Neural cell (in vitro differentiated cells): Measurements from ENCODE around the gene SRP9. TPM values are rescaled to one million over a fixed set of nuclear protein-coding genes. Genes with fewer than 3 reads are reported as not detected.

ENCODE experiments used
- H2AFZ ChIP-seq: fragments of 200-600, 300-800 bp; sonication (generic), shearing (Covaris generic); 2 replicates; pipeline ENCODE4 v1.6.0; 2014; ENCODE audit warnings: low read depth, mild to moderate bottlenecking, antibody characterized with exemption, low read length, moderate library complexity
- H3F3A ChIP-seq: fragments of 200-600 bp; shearing (Covaris generic); 2 replicates; pipeline ENCODE4 v1.6.1; 2016; ENCODE audit warnings: mild to moderate bottlenecking, moderate library complexity, mixed read lengths, antibody characterized with exemption, low read length; ENCODE audit not compliant: insufficient read depth, poor library complexity, severe bottlenecking
- H3K27ac ChIP-seq: fragments of 200-600, 300-800 bp; sonication (generic), shearing (Covaris generic); 2 replicates; pipeline ENCODE4 v1.5.1; 2014; ENCODE audit warnings: mild to moderate bottlenecking, low read length, moderate library complexity
- H3K27me3 ChIP-seq: fragments of 300-800, 200-600 bp; sonication (generic), shearing (Covaris generic); 2 replicates; pipeline ENCODE4 v1.6.0; 2014; ENCODE audit warnings: mild to moderate bottlenecking, low read depth, low read length, moderate library complexity; ENCODE audit not compliant: insufficient read depth
- H3K36me3 ChIP-seq: fragments of 300-800, 200-600 bp; sonication (generic), shearing (Covaris generic); 2 replicates; pipeline ENCODE4 v1.5.1; 2014; ENCODE audit warnings: mild to moderate bottlenecking, antibody characterized with exemption, low read length, moderate library complexity; ENCODE audit not compliant: insufficient read depth
- H3K4me2 ChIP-seq: fragments of 300-800, 200-600 bp; sonication (generic), shearing (Covaris generic); 2 replicates; pipeline ENCODE4 v1.6.0; 2014; ENCODE audit warnings: mild to moderate bottlenecking, low read length
- H3K4me3 ChIP-seq: fragments of 300-800, 200-600 bp; sonication (generic), shearing (Covaris generic); 2 replicates; pipeline ENCODE4 v1.5.1; 2014; ENCODE audit warnings: mild to moderate bottlenecking, low read length, moderate library complexity
- H3K79me2 ChIP-seq: fragments of 200-600 bp; shearing (Covaris generic); replicated peaks from 2 replicates; pipeline ENCODE4 v1.6.0; 2014; ENCODE audit warnings: mild to moderate bottlenecking, low read length, moderate library complexity; ENCODE audit not compliant: insufficient read depth
- H3K9ac ChIP-seq: fragments of 300-800, 200-600 bp; sonication (generic), shearing (Covaris generic); 2 replicates; pipeline ENCODE4 v1.6.1; 2016; ENCODE audit warnings: mild to moderate bottlenecking, low read length, mixed read lengths
- H3K9me2 ChIP-seq: fragments of 200-600 bp; shearing (Covaris generic); 2 replicates; pipeline ENCODE4 v1.6.1; 2016; ENCODE audit warnings: mild to moderate bottlenecking, low read length, mixed read lengths; ENCODE audit not compliant: insufficient read depth
- H3K9me3 ChIP-seq: fragments of 200-600, 300-800 bp; sonication (generic), shearing (Covaris generic); 2 replicates; pipeline ENCODE4 v1.6.1; 2016; ENCODE audit warnings: mild to moderate bottlenecking, mixed run types, low read length, moderate library complexity, mixed read lengths
- H4K20me1 ChIP-seq: fragments of 200-600 bp; shearing (Covaris generic); 2 replicates; pipeline ENCODE4 v1.6.1; 2016; ENCODE audit warnings: mild to moderate bottlenecking, mixed run types; ENCODE audit not compliant: insufficient read depth
- CTCF ChIP-seq: fragments of 450-650 bp; IDR thresholded peaks from 2 replicates; pipeline ENCODE4 v1.5.1; 2014; ENCODE audit warnings: antibody characterized with exemption, mild to moderate bottlenecking, moderate library complexity; ENCODE audit not compliant: poor library complexity, severe bottlenecking
- EP300 ChIP-seq: fragments of 450-650 bp; conservative IDR thresholded peaks from 2 replicates; pipeline ENCODE4 v1.6.1; 2014; ENCODE audit warnings: antibody characterized with exemption, mild to moderate bottlenecking, moderate library complexity; ENCODE audit not compliant: poor library complexity, severe bottlenecking
- EZH2 ChIP-seq: fragments of 200-600, 300-800 bp; shearing (Covaris generic), sonication (generic); IDR thresholded peaks from 2 replicates; pipeline ENCODE4 v1.6.1; 2014; ENCODE audit warnings: antibody characterized with exemption, low read length, borderline replicate concordance, mild to moderate bottlenecking; ENCODE audit not compliant: insufficient read depth, poor library complexity, severe bottlenecking
- MXI1 ChIP-seq: fragments of 450-650 bp; conservative IDR thresholded peaks from 2 replicates; pipeline ENCODE4 v1.6.1; 2014; ENCODE audit warnings: antibody characterized with exemption, mild to moderate bottlenecking; ENCODE audit not compliant: poor library complexity, severe bottlenecking
- POLR2AphosphoS5 ChIP-seq: IDR thresholded peaks from 2 replicates; pipeline ENCODE4 v1.6.1; 2012
- RAD21 ChIP-seq: fragments of 450-650 bp; conservative IDR thresholded peaks from 2 replicates; pipeline ENCODE4 v1.6.1; 2014; ENCODE audit warnings: antibody characterized with exemption, mild to moderate bottlenecking, moderate library complexity
- REST ChIP-seq: IDR thresholded peaks from 2 replicates; pipeline ENCODE4 v1.6.1; 2012; ENCODE audit warnings: borderline replicate concordance
- SMC3 ChIP-seq: fragments of 450-650 bp; conservative IDR thresholded peaks from 2 replicates; pipeline ENCODE4 v1.6.1; 2014; ENCODE audit warnings: antibody characterized with exemption, mild to moderate bottlenecking, moderate library complexity; ENCODE audit not compliant: poor library complexity
- TAF1 ChIP-seq: IDR thresholded peaks from 2 replicates; pipeline ENCODE4 v1.6.1; 2012; ENCODE audit warnings: low read depth
- polyA plus RNA-seq: library from polyadenylated mRNA; depleted of rRNA; stranded (reverse); fragments of >200 nt; gene quantifications from 2 replicates; pipeline ENCODE4 v1.2.3, GENCODE V29; 2014

SRP9 gene
- polyA plus RNA-seq, 1 donor from 2014 or later, result 1,838 TPM

DNA sequence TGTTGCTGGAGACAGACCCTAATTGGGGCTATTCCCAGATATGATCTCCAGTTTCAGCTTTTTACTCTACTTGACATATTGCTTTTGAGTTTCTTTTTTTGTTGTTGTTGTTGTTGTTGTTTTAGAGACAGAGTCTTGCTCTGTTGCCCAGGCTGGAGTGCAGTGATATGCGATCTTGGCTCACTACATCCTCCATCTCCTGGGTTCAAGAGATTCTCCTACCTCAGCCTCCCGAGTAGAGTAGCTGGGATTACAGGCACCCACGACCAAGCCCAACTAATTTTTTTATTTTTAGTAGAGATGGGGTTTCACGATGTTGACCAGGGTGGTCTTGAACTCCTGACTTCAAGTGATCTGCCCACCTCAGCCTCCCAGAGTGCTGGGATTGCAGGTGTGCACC, 1.3 kb upstream of the SRP9 start:
- no peaks in the 10 kb centered on the region for H3K9me2 ChIP-seq
- no peaks in the 10 kb centered on the region for H3K27me3 ChIP-seq
- H3K9ac ChIP-seq, result no peak overlapping the region
- no peak overlapping the region for H3K4me3 ChIP-seq
- no peak overlapping the region for H2AFZ ChIP-seq
- H3K9me3 ChIP-seq, result no peaks in the 10 kb centered on the region
- TF ChIP-seq TAF1 (no peak), POLR2AphosphoS5 (no peak), REST (no peak), RAD21 (no peak), CTCF (no peak), EP300 (no peak), SMC3 (no peak), EZH2 (no peak)
- H3K36me3 ChIP-seq, result no peaks in the 10 kb centered on the region
- no peak overlapping the region for H3K27ac ChIP-seq
- H3K79me2 ChIP-seq, result peaks cover 32% of the 10 kb centered on the region
- no peak overlapping the region for H3K4me2 ChIP-seq
- peaks cover 9% of the 10 kb centered on the region for H3F3A ChIP-seq
- H4K20me1 ChIP-seq, result no peaks in the 10 kb centered on the region

DNA sequence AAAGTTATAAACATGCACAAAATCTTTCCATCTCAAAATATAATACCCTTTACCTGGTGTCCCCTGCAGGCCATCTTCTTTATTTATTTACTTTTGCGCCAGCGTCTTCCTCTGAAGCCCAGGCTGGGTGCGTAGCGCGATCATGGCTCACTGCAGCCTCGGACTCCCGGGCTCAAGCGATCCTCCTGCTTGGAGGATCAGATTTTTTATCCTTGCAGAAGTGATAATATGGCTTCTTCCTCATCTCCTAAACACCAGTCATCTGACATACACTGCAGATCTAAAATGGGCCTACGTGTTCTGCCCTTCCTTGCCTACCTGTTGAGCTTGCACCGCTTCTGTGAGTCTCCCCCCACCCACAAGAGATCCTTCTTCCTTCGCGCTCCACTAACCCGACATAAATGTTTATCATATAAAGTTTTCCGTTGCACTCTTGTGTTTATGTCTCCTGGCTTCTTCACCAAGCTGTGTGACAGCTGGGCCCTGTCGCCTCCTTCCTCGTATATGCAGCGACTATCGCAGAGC, 506 bp upstream of the SRP9 start:
- Histone ChIP-seq H3K79me2 (peaks cover 39% of the 10 kb centered on the region), H3K36me3 (no peaks in the 10 kb centered on the region), H3K4me2 (peak overlapping the region; percentile 19), H3K27me3 (no peaks in the 10 kb centered on the region), H3K9me3 (no peaks in the 10 kb centered on the region), H2AFZ (no peak overlapping the region), H3K4me3 (peak overlapping the region; percentile 77), H4K20me1 (no peaks in the 10 kb centered on the region), H3F3A (peaks cover 9% of the 10 kb centered on the region), H3K9me2 (no peaks in the 10 kb centered on the region), H3K9ac (peak overlapping the region; percentile 51), H3K27ac (peak overlapping the region; percentile 97)
- TF ChIP-seq CTCF (no peak), MXI1 (no peak), REST (no peak), EZH2 (no peak), TAF1 (no peak), POLR2AphosphoS5 (no peak), SMC3 (no peak), RAD21 (no peak), EP300 (no peak)
